ENCODE results near the gene PLD1. TPM values are rescaled to one million over a fixed set of nuclear protein-coding genes. Genes with fewer than 3 reads are reported as not detected.

The PLD1 gene
- total and polyA plus RNA-seq, 2 of the 8 experiments (the other 6 are each of a cell fraction or from before 2014, with no cell fraction given), result 1.2 to 2.6 TPM

DNA sequence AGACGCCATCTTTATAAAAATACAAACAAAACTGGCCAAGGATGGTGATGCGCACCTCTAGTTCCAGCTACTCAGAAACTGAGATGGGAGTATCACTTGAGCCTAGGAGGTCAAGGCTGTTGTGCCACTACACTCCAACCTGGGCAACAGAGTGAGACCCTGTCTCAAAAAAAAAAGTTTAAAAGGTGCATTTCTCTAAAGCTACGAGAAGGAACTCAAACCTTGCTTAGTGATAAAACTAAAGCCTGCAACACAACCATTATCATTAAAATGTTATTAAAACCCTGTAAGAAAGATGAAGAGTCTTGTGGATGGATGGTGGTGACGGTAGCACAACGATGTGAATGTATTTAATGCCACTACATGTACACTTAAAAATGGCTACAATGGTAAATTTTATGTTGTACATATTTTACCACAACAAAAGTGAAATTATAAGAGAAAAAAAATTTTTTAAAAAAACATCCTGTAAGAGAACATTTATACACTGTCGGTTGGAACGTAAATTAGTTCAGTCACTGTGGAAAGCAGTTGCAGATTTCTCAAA, 3.1 kb downstream of the PLD1 start:
- Histone ChIP-seq H4K20me1 (replicated peaks in 1 of 2; ENCODE audit: control insufficient read depth in 1 of 2, insufficient read depth in 2 of 2, low read length in 2 of 2) (no peaks in the 10 kb centered on the region), H3K79me1 (ENCODE audit: low read depth, low read length) (no peaks in the 10 kb centered on the region), H3K27me3 (replicated peaks in 1 of 4; ENCODE audit: control insufficient read depth in 3 of 4, extremely low read depth in 1 of 4, insufficient read depth in 3 of 4, low read length in 3 of 4) (peaks cover 4 to 31% (median 23%) of the 10 kb centered on the region in 4 experiments), H2BK5ac (ENCODE audit: low read depth, low read length) (no peak overlapping the region), H3K4ac (replicated peaks; ENCODE audit: insufficient read length, low read depth, low read length) (no peak overlapping the region), H3K23ac (ENCODE audit: insufficient read length) (no peak overlapping the region), H3K23me2 (ENCODE audit: low read depth, low read length) (peaks cover 7% of the 10 kb centered on the region; the same call in 1 of the 2 replicates), H3K27ac (ENCODE audit: low read depth, low read length) (no peak overlapping the region), H3K4me3 (ENCODE audit: extremely low read depth in 1 of 4, insufficient read depth in 2 of 4, low read depth in 3 of 4, low read length in 4 of 4) (no peak overlapping the region), H3K4me2 (ENCODE audit: insufficient read depth in 1 of 2, low read depth in 2 of 2, low read length in 2 of 2) (no peak overlapping the region), H2AK5ac (ENCODE audit: low read depth, low read length) (no peak overlapping the region), H3K79me2 (ENCODE audit: control insufficient read depth in 1 of 2, insufficient read depth in 2 of 2, low read length in 2 of 2) (no peaks in the 10 kb centered on the region), H2BK120ac (replicated peaks; ENCODE audit: low read depth, low read length) (no peak overlapping the region), H2BK12ac (ENCODE audit: low read depth, low read length) (no peak overlapping the region), H4K5ac (ENCODE audit: insufficient read length, low read depth, low read length) (no peak overlapping the region), H2BK20ac (ENCODE audit: low read length) (no peak overlapping the region), H2AFZ (ENCODE audit: low read length) (no peak overlapping the region), H3K4me1 (replicated peaks in 1 of 4; ENCODE audit: control insufficient read depth in 3 of 4, insufficient read depth in 4 of 4, low read length in 3 of 4) (no peaks in the 10 kb centered on the region; a peak in 2 of 7 replicates), H3K36me3 (ENCODE audit: control insufficient read depth in 2 of 4, insufficient read depth in 4 of 4, low read length in 3 of 4) (no peaks in the 10 kb centered on the region), H2BK15ac (ENCODE audit: low read length) (no peak overlapping the region), H3K14ac (ENCODE audit: insufficient read length) (no peak overlapping the region), H3K9me3 (ENCODE audit: insufficient read depth in 2 of 2, low read depth in 1 of 2, low read length in 1 of 2) (no peaks in the 10 kb centered on the region), H3K9ac (replicated peaks in 1 of 4; ENCODE audit: extremely low read depth in 1 of 4, low read depth in 3 of 4, low read length in 3 of 4) (no peak overlapping the region), H4K8ac (ENCODE audit: extremely low read depth, insufficient read depth, low read length) (no peak overlapping the region), H3K18ac (ENCODE audit: extremely low read depth, low read length) (no peak overlapping the region), H4K91ac (replicated peaks; ENCODE audit: insufficient read length, low read length) (no peak overlapping the region), H3K56ac (replicated peaks; ENCODE audit: insufficient read length, low read depth, low read length) (no peak overlapping the region)
- ChIA-PET POLR2A (ENCODE audit: partially characterized antibody) (no interaction called here), CTCF (ENCODE audit: partially characterized antibody) (interaction anchor here (0.6 to 1.6 kb wide), 8 partner anchors 22 to 723 kb away, joined by 3 to 5 read pairs (median 4); no protein-coding TSS in a partner anchor)
- no peak for DNase-seq (ENCODE audit: low read depth in 1 of 2, low spot score in 2 of 2)
- no peak for FAIRE-seq
- WGBS, 2 experiments (ENCODE audit: extremely low coverage in 1 of 2, insufficient coverage in 1 of 2, insufficient read length in 1 of 2, insufficient replicate concordance in 2 of 2, low coverage in 1 of 2, low lambda C conversion rate in 2 of 2, missing lambda C conversion rate in 1 of 2), result 95% methylated on average over 7 of the region's 7 CpGs; no CpG with 5 or more reads in 1 of the 2 experiments
- no peak for TF ChIP-seq SIX5 (IDR thresholded peaks at IDR 0.05; ENCODE audit: low read depth, low read length)
- TF ChIP-seq, protein P1, sequence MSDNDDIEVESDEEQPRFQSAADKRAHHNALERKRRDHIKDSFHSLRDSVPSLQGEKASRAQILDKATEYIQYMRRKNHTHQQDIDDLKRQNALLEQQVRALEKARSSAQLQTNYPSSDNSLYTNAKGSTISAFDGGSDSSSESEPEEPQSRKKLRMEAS (IDR thresholded peaks at IDR 0.05), result no peak
- TF ChIP-seq, protein P2, sequence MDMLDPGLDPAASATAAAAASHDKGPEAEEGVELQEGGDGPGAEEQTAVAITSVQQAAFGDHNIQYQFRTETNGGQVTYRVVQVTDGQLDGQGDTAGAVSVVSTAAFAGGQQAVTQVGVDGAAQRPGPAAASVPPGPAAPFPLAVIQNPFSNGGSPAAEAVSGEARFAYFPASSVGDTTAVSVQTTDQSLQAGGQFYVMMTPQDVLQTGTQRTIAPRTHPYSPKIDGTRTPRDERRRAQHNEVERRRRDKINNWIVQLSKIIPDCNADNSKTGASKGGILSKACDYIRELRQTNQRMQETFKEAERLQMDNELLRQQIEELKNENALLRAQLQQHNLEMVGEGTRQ (IDR thresholded peaks at IDR 0.05; ENCODE audit: low read length), result no peak

Measured in H1 (cell line).